Activated T-cell treated with anti-CD3 and anti-CD28 coated beads, Interleukin-2, amount 50 U/mL, for 48 hours (primary cell): Measurements from ENCODE around the gene PSMB3.

Experiments
- DNase-seq, 2 experiments: peaks; one replicate each; pipeline ENCODE4 v3.0.0-alpha.2; 2020

Gene PSMB3

GRCh38 chr17:38733982-38734973 is 18.3 kb upstream of the PSMB3 start:
- peak; percentile 42 to 60 for DNase-seq

- DNase-seq = peak; percentile 84 to 85
Observed at GRCh38 chr17:38735161-38735997, 17.2 kb upstream of the PSMB3 start.

- no peak for DNase-seq
Observed at GRCh38 chr17:38738007-38738662, 14.4 kb upstream of the PSMB3 start.

- DNase-seq = no peak
Observed at GRCh38 chr17:38738686-38739085, 13.9 kb upstream of the PSMB3 start.

- no peak for DNase-seq
Observed at GRCh38 chr17:38739305-38739704, 13.2 kb upstream of the PSMB3 start.

- DNase-seq = no peak
Observed at GRCh38 chr17:38740044-38740443, 12.5 kb upstream of the PSMB3 start.

- DNase-seq = no peak
Observed at GRCh38 chr17:38740806-38741205, 11.7 kb upstream of the PSMB3 start.

GRCh38 chr17:38741461-38741860 is 11.1 kb upstream of the PSMB3 start:
- DNase-seq = no peak

- no peak for DNase-seq
Observed at GRCh38 chr17:38741921-38742410, 10.6 kb upstream of the PSMB3 start.

- no peak for DNase-seq
Observed at GRCh38 chr17:38742411-38743308, 9.9 kb upstream of the PSMB3 start.

GRCh38 chr17:38743556-38744171 is 8.9 kb upstream of the PSMB3 start:
- DNase-seq = no peak

GRCh38 chr17:38745545-38745944 is 7.0 kb upstream of the PSMB3 start:
- DNase-seq = no peak

- no peak for DNase-seq
Observed at GRCh38 chr17:38746004-38746848, 6.3 kb upstream of the PSMB3 start.

- no peak for DNase-seq
Observed at GRCh38 chr17:38746849-38747462, 5.6 kb upstream of the PSMB3 start.

- peak in 1 of 2 experiments; percentile 38 for DNase-seq
Observed at GRCh38 chr17:38747463-38748148, 4.9 kb upstream of the PSMB3 start.

- peak in 1 of 2 experiments; percentile 40 for DNase-seq
Observed at GRCh38 chr17:38748149-38748891, 4.2 kb upstream of the PSMB3 start, which contains the start of gene PCGF2. Gene PCGF2, minus strand, starts transcription at chr17:38748336. Its CDS starts 7,934 bp downstream, at chr17:38740402.

GRCh38 chr17:38748892-38749222 is 3.7 kb upstream of the PSMB3 start:
- DNase-seq = no peak
